Measurements from ENCODE around the gene SELENOV.

The SELENOV gene

GRCh38 chr19:39481676-39482075, 33.3 kb upstream of the SELENOV start:
- Histone ChIP-seq H3K9ac (ENCODE audit: low read length) (peak overlapping the region; percentile 87), H3K27me3 (ENCODE audit: low read depth, low read length) (no peaks in the 10 kb centered on the region), H3K27ac (ENCODE audit: low read length) (no peak overlapping the region), H3K79me2 (ENCODE audit: low read length) (peaks cover 38% of the 10 kb centered on the region), H2AFZ (ENCODE audit: low read depth, low read length) (no peak overlapping the region), H3K4me1 (ENCODE audit: low read length) (peaks cover 20% of the 10 kb centered on the region), H3K4me2 (ENCODE audit: low read length) (peak overlapping the region; percentile 99), H3K4me3 (ENCODE audit: low read length) (peak overlapping the region; percentile 90), H3K36me3 (replicated peaks; ENCODE audit: low read depth, low read length) (peaks cover 23% of the 10 kb centered on the region), H3K9me3 (ENCODE audit: insufficient read depth, low read length) (no peaks in the 10 kb centered on the region), H4K20me1 (ENCODE audit: insufficient read depth, low read length) (no peaks in the 10 kb centered on the region)
- TF ChIP-seq, protein P1, sequence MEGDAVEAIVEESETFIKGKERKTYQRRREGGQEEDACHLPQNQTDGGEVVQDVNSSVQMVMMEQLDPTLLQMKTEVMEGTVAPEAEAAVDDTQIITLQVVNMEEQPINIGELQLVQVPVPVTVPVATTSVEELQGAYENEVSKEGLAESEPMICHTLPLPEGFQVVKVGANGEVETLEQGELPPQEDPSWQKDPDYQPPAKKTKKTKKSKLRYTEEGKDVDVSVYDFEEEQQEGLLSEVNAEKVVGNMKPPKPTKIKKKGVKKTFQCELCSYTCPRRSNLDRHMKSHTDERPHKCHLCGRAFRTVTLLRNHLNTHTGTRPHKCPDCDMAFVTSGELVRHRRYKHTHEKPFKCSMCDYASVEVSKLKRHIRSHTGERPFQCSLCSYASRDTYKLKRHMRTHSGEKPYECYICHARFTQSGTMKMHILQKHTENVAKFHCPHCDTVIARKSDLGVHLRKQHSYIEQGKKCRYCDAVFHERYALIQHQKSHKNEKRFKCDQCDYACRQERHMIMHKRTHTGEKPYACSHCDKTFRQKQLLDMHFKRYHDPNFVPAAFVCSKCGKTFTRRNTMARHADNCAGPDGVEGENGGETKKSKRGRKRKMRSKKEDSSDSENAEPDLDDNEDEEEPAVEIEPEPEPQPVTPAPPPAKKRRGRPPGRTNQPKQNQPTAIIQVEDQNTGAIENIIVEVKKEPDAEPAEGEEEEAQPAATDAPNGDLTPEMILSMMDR (IDR thresholded peaks at IDR 0.05; ENCODE audit: low read depth, low read length): no peak
- TF ChIP-seq EZH2phosphoT487 (IDR thresholded peaks at IDR 0.05; ENCODE audit: low read depth): no peak

GRCh38 chr19:39483141-39483540, 31.8 kb upstream of the SELENOV start:
- H3K9ac ChIP-seq (ENCODE audit: low read length): no peak overlapping the region

GRCh38 chr19:39489756-39490155, 25.2 kb upstream of the SELENOV start:
- Histone ChIP-seq H3K27me3 (ENCODE audit: low read depth, low read length) (no peaks in the 10 kb centered on the region), H3K36me3 (replicated peaks; ENCODE audit: low read depth, low read length) (peaks cover 34% of the 10 kb centered on the region), H2AFZ (ENCODE audit: low read depth, low read length) (no peak overlapping the region), H3K79me2 (ENCODE audit: low read length) (peaks cover 10% of the 10 kb centered on the region; the same call in 1 of the 2 replicates), H3K4me1 (ENCODE audit: low read length) (no peaks in the 10 kb centered on the region), H4K20me1 (ENCODE audit: insufficient read depth, low read length) (no peaks in the 10 kb centered on the region), H3K4me3 (ENCODE audit: low read length) (no peak overlapping the region), H3K9me3 (ENCODE audit: insufficient read depth, low read length) (no peaks in the 10 kb centered on the region), H3K27ac (ENCODE audit: low read length) (no peak overlapping the region), H3K4me2 (ENCODE audit: low read length) (no peak overlapping the region), H3K9ac (ENCODE audit: low read length) (no peak overlapping the region)
- TF ChIP-seq, protein P1 (IDR thresholded peaks at IDR 0.05; ENCODE audit: low read depth, low read length): no peak
- TF ChIP-seq EZH2phosphoT487 (IDR thresholded peaks at IDR 0.05; ENCODE audit: low read depth): no peak

More at GRCh38 chr19:39483141-39483540, 31.8 kb upstream of the SELENOV start:
- H3K27me3 ChIP-seq (ENCODE audit: low read depth, low read length): no peaks in the 10 kb centered on the region
- no peak overlapping the region for H3K4me3 ChIP-seq (ENCODE audit: low read length)
- H3K4me1 ChIP-seq (ENCODE audit: low read length): peaks cover 20% of the 10 kb centered on the region
- peaks cover 42% of the 10 kb centered on the region for H3K79me2 ChIP-seq (ENCODE audit: low read length)
- no peak overlapping the region for H3K4me2 ChIP-seq (ENCODE audit: low read length)
- H3K36me3 ChIP-seq (replicated peaks; ENCODE audit: low read depth, low read length): peaks cover 29% of the 10 kb centered on the region
- no peak overlapping the region for H2AFZ ChIP-seq (ENCODE audit: low read depth, low read length)
- no peak overlapping the region for H3K27ac ChIP-seq (ENCODE audit: low read length)
- no peaks in the 10 kb centered on the region for H3K9me3 ChIP-seq (ENCODE audit: insufficient read depth, low read length)
- TF ChIP-seq, protein P1 (IDR thresholded peaks at IDR 0.05; ENCODE audit: low read depth, low read length): no peak
- no peak for TF ChIP-seq EZH2phosphoT487 (IDR thresholded peaks at IDR 0.05; ENCODE audit: low read depth)
- H4K20me1 ChIP-seq (ENCODE audit: insufficient read depth, low read length): no peaks in the 10 kb centered on the region

- Histone ChIP-seq H3K4me3 (ENCODE audit: low read length) (no peak overlapping the region), H3K9ac (ENCODE audit: low read length) (no peak overlapping the region), H3K27ac (ENCODE audit: low read length) (no peak overlapping the region), H3K9me3 (ENCODE audit: insufficient read depth, low read length) (no peaks in the 10 kb centered on the region), H4K20me1 (ENCODE audit: insufficient read depth, low read length) (no peaks in the 10 kb centered on the region), H3K4me1 (ENCODE audit: low read length) (no peaks in the 10 kb centered on the region), H3K79me2 (ENCODE audit: low read length) (no peaks in the 10 kb centered on the region), H2AFZ (ENCODE audit: low read depth, low read length) (no peak overlapping the region), H3K27me3 (ENCODE audit: low read depth, low read length) (no peaks in the 10 kb centered on the region), H3K36me3 (replicated peaks; ENCODE audit: low read depth, low read length) (peaks cover 24% of the 10 kb centered on the region), H3K4me2 (ENCODE audit: low read length) (no peak overlapping the region)
- TF ChIP-seq, protein P1 (IDR thresholded peaks at IDR 0.05; ENCODE audit: low read depth, low read length): no peak
- TF ChIP-seq EZH2phosphoT487 (IDR thresholded peaks at IDR 0.05; ENCODE audit: low read depth): no peak
These were observed 22.7 kb upstream of the SELENOV start for GRCh38 chr19:39492225-39492624.

Data from OCI-LY3 (cell line).